ENCODE data around the gene FNIP1.
"Not testable (repeated sequence)": the region's sequence is repeated elsewhere in the genome, so short reads cannot be mapped to it uniquely, and the experiment has no call there.

The FNIP1 gene

DNA sequence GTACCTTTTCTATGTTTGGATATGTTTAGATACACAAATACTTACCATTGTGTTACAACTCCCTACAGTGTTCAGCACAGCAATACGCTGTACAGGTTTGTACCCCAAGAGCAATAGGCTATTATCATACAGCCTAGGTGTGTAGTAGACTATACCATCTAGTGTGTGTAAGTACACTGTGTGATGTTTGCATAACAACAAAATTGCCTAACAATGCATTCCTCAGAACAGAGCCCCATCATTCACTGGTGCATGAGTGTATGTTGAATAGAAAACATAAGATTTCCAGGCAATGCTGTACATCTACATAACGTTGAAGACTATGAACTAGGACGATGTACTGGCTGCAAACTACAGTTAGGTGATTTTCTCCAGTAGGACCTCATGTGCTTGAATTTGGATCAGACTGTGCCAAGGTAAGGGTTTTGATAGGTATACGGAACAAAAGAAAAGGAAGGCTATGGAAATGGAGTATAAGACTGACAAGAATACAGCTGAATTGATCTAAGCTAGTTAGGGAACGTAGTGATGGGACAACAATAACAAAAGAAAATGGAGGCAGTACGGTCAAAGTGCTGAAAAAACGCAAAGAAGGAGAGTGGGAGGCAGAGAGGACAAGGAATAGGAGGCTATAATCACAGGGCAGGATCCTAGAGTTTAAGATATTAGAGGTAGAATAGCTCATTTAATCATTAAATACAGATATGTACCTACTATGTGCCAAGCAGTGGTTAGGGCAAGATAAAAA lies 46.9 kb downstream of the FNIP1 start:
- no peak for DNase-seq

DNA sequence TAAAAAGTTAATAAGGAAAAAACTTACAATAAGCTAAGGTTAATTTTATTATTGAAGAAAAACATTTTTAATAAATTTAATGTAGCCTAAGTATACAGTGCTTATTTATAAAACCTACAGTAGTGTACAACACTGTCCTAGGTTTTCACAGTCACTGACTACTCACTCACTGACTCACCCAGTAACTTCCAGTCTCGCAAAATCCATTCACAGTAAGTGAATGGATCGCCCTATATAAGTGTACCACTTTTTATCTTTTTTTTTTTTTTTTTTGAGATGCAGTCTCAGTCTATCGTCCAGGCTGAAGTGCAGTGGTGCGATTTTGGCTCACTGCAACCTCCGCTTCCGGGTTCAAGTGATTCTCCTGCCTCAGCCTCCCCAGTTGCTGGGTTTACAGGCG lies 47.7 kb downstream of the FNIP1 start:
- DNase-seq: no peak

DNA sequence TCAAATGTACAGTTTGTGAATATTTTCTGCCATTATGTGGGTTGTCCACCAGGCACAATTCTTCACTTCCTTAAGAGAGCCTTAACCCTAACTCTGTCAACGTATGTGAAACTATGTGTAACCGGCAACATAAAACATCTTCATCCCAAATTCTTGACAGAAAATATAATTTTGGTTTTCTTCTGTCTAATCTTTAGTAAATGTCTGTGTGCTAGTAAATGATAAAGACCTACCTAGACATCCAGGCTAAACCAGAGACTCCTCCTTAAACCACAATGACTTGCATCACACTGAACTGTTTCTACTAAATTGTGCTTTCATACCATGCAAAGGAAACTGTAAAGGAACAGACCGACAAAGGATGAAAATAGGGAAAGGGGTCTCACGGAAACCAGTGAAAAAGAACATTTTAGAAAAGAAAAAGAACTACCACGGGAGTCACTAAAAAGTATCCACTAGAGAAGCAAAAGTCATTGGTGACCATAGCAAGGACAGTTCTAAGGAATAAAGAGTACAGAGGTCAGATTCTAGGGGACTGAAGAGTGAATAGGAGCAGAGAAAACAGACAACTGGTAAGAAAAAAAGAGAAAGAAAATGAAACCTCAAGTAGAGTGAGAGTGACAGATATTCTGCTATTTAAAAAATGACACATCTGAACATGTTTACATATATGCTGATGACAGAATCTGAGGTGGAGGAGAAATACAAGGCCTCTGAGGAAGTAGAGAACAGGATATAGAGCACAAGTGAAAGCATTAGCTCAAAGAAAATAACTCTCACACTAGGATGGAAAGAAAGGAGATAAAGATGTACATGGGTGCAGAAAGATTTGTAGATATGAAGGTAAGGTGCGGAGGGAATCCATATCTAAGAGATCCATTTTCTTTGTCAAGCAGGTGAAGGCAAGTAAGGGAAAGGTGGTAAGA lies 49.4 kb downstream of the FNIP1 start:
- DNase-seq: no peak

DNA sequence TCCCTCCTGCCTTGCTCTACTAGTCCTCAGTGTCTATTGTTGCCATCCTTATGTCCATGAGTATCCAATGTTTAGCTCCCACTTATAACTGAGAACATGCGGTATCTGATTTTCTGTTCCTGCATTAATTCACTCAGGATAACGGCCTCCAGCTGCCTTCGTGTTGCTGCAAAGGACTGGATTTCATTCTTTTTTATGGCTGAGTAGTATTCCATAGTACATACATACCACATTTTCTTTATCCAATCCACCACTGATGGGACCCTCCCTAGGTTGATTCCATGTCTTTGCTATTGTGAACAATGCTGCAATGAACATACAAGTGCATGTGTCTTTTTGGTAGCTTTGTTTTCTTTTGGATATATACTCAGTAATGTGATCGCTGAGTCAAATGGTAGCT lies 50.4 kb downstream of the FNIP1 start:
- no peak for DNase-seq

DNA sequence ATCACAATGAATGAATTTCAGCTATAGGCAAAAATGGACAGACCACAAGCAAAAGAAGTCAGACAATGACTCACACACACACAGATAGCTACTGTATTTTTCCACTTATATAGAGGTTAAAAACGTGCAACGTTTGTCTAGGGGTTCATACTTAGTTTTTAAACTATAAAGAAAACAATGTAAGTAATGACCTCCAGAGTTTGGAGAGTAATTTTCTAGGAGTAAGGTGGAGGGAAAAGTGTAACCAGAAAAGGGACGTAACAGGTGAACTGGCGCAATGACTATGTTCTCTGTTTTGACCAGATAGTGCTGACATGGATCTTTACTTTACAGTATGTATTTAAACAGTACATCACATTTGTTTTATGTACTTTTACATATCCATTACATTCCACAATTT lies 51.1 kb downstream of the FNIP1 start:
- no peak for DNase-seq

DNA sequence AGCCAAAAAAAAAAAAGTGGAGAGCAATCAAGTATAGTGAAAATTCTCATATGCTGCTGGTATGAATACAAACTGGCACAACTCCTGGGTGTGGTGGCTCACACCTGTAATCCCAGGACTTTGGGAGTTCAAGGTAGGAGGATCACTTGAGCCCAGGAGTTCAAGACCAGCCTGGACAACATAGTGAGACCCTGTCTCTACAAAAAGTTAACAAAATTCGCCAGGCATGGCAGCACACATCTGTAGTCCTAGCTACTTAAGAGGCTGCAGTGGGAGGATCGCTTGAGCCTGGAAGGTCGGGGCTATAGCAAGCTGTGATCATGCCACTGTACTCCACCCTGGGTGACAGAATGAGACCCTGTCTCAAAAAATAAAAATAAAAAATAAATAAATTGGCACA lies 51.7 kb downstream of the FNIP1 start:
- no peak for DNase-seq

DNA sequence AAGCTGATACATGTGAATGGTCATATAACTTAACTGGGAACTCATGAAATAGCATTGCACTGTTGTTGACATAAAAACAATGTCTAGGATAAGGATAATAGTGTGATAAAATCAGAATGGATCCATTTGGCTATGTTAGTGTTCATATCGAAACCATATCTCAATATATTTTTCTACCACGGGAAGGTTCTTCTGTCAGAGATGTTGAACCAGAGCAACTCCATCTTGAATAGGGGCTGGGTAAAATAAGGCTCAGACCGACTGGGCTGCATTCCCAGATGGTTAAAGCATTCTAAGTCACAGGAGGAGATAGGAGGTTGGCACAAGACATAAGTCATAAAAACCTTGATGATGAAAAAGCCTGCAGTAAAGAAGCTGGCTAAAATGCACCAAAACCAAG lies 56.3 kb downstream of the FNIP1 start:
- no peak for DNase-seq

DNA sequence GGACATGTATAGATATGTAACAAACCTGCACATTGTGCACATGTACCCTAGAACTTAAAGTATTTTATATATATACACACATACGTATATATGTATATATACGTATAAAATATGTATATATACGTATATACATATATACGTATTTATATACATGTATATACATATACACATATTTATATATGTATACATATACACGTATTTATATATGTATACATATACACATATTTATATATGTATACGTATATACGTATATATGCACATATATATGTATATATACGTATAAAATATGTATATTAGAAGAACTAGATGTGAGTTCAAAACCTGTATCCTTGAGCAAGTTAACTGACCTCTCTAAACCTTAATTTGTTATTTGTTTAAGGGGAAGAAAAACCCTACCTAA lies 61.4 kb downstream of the FNIP1 start:
- no peak for DNase-seq

DNA sequence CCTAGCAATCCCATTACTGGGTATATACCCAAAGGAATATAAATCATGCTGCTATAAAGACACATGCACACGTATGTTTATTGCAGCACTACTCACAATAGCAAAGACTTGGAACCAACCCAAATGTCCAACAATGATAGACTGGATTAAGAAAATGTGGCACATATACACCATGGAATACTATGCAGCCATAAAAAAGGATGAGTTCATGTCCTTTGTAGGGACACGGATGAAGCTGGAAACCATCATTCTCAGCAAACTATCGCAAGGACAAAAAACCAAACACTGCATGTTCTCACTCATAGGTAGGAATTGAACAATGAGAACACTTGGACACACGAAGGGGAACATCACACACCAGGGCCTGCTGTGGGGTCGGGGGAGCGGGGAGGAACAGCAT lies 61.9 kb downstream of the FNIP1 start:
- DNase-seq: not testable (repeated sequence)

DNA sequence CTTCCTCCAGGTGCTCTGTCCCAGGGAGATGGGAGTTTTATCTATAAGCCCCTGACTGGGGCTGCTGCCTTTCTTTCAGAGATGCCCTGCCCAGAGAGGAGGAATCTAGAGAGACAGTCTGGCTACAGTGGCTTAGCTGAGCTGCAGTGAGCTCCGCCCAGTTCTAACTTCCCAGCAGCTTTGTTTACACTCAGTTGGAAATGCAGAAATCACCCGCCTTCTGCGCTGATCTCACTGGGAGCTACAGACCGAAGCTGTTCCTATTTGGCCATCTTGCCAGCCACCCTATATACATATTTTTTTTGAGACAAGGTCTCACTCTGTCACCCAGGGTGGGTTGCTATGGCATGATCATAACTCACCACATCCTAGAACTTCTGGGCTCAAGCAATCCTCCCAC lies 67.5 kb downstream of the FNIP1 start:
- DNase-seq: not testable (repeated sequence)

DNA sequence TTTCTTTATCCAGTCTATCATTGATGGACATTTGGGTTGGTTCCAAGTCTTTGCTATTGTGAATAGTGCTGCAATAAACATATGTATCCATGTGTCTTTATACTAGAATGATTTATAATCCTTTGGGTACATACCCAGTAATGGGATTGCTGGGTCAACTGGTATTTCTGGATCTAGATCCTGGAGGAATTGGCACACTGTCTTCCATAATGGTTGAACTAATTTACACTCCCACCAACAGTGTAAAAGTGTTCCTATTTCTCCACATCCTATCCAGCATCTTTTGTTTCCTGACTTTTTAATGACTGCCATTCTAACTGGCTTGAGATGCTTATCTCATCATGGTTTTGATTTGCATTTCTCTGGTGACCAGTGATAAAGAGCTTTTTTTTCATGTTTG lies 72.7 kb downstream of the FNIP1 start:
- DNase-seq: not testable (repeated sequence)

DNA sequence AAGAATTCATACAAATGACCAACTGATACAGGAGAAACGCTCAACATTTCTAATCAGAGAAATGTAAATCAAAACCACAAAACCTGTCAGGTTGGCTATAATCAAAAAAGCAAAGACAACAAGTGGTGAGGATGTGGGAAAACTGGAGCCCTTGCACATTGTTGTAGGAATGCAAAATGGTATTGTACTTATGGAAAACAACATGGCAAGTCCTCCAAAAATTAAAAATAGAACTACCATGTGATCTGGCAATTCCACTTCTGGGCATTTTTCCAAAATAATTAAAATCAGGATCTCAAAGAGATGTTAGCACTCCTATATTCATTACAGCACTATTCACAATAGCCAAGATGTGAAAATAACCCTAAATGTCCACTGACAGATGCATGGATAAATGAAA lies 76.1 kb downstream of the FNIP1 start:
- no peak for DNase-seq

DNA sequence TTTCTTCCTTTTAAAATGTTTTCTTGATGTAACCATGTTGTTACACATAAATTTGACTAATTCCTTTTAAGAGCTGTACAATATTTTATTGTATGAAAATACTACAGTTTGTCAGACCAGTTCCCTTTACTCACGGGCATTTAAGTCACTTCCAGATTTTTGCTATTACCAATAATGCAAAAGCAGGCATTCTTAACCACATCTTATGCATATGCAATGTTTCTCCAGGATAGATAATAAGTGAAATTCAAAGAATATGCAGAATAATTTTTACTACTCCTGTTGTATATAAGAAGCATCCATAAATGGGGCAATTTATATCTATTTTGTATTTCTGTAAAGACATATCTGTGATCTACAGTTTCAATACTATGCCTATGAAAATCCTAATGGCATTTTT lies 77.3 kb downstream of the FNIP1 start:
- no peak for DNase-seq

DNA sequence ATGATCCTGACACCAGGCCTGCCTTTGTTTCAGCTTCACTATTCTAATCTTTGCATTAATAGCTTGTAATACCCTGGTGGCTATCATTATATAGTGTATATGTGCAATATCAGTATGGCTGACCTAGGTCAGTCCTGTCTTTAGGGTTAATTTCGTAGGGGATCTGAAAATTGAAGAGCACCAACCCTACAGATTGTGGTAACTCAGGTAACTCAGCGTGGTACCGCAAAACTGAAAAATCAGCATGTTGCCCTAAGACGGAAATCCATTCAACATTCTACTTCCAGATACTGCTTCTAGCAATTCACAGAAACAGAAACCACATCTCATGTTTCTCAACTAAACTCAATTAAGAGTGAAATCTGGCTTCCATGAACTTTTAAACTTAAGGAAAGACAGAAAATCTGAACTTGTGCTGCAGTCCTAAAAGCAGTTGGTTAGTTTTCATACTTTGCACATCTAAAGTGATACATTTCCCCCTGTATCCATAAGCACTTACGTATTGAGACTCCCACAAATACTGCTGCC lies 78.3 kb downstream of the FNIP1 start:
- DNase-seq: no peak

DNA sequence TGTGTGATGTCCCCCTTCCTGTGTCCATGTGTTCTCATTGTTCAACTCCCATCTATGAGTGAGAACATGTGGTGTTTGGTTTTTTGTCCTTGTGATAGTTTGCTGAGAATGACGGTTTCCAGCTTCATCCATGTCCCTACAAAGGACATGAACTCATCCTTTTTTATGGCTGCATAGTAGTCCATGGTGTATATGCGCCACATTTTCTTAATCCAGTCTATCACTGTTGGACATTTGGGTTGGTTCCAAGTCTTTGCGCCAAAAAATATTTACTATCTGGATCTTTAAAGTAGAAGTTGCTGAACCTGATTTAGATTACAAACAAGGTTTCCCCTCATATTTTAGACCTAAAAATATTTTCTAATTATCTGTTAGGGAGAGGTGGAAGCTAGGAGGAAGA lies 79.7 kb downstream of the FNIP1 start:
- DNase-seq: not testable (repeated sequence)

DNA sequence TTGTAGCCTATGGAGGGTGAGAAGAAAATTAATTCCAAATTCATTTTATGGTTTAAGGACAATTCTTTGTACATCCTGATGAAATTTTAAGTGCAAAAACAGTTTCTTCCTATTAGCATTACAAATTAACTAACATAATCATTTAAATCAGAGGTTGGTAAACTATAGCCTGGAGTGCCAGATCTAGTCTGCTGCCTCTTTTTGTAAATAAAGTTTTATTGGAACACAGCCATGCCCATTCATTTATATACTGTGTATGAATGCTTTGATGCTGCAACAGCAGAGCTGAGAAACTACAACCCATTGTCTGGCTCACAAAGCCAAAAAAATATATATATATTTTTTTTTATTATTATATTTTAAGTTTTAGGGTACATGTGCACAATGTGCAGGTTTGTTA lies 80.2 kb downstream of the FNIP1 start:
- DNase-seq: no peak

DNA sequence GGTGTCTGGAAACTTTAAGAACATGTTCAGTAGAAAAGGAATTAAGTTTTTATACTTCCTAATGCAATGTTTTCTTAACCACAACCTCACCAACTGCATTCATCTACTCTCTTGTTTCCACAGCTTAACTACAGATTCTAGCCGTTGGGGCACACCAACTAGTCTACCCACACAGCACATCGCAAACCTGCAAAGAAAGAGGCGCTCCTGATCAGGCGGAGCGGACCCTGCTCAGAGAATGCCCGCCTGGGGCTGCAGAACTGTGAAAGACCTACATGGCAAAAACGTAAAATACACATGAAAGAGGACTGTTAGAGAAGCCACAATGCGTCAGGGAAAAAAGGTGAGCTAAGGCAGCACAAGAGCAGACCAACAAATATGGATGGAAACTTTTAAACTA lies 86.4 kb downstream of the FNIP1 start:
- DNase-seq: no peak

DNA sequence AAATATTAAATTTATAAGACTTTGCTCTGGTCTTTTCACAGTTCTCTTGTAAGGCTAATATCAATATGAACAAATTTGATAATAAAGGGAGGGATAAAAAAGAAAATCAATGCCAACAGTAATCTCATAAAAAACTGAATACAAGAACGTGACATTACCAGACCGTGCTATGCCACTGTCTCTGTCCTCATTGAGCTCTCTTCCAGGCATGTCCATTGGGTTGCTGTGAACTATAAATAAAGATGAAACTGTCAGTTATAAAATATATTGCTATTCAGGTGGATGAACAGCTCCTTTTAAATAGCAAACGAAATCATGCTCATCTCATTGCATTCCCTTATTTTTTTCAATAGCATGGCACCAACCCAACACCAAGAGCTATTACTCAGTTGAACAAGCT lies 87.8 kb downstream of the FNIP1 start:
- no peak for DNase-seq

DNA sequence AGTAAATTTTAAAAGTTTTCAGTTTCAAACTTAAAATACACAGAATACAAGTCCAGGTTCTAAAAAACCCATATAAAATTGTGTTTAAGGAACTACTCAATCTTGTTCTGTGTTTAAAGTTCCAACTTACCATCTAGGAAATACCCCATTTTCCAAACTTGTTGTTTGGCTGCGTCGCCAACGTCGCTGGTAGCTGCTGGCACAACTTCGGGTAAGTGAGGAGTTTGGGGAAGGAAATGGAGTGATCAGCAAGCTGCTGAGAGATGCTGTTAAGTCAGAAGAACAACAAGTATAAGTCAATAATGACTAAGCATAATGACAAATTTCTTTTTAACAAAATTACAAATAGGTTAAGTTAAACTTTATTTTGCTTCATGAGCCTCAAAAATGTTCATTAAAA lies 90.5 kb downstream of the FNIP1 start:
- no peak for DNase-seq

DNA sequence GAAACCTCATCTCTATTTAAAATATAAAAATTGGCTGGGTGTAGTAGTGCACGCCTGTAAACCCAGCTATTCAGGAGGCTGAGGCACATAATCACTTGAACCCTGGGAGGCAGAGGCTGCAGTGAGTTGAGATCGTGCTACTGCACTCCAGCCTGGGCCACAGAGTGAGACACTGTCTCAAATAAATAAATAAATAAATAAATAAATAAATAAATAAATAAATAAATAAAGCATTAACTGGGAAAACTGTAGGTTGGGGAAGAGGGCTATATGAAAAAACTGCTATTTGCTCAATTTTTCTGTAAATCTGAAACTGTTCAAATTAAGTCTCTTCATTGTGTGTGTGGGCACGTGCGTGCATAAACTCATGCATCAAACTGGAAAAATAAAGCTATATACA lies 101.9 kb downstream of the FNIP1 start:
- no peak for DNase-seq

DNA sequence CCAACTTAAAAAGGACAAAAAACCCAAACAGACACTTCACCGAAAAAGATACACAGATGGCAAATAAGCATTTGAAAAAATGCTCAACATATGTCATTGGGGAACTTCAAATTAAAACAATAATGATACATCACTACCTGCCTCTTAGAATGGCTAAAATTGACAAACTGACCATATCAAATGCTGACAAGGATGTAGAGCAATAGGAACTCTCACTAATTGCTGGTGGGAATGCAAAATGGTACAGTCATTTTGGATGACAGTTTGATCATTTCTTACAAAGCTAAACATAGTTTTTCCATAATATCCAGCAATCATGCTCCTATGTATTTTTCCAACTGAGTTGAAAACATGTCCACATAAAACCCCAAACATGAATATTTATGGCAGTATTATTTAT lies 102.9 kb downstream of the FNIP1 start:
- no peak for DNase-seq

DNA sequence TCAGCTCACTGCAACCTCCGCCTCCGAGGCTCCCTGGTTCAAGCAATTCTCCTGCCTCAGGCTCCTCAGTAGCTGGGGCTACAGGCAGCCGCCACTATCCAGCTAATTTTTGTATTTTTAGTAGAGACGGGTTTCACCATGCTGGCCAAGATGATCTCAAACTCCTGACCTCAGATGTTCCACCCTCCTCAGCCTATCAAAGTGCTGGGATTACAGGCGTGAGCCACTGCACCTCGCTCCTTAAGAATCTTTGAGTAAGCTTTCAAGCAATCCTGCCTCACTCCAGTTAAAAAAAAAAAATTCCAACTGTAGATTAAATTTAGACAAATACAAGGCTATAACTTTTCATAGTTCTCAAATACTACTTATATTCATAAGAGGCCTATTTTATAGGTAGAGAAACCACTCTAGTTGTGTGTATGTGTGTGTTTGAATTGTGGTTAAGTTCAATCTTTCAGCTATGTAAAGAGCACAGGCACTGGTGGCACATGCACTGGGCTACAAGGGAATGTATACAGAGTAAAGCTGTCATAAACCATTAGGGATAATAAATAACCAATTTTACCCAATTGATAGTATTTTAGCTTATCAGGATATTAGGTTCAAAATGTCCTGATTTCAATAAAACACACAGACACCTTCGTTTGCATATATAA lies 111.2 kb downstream of the FNIP1 start:
- no peak for DNase-seq

DNA sequence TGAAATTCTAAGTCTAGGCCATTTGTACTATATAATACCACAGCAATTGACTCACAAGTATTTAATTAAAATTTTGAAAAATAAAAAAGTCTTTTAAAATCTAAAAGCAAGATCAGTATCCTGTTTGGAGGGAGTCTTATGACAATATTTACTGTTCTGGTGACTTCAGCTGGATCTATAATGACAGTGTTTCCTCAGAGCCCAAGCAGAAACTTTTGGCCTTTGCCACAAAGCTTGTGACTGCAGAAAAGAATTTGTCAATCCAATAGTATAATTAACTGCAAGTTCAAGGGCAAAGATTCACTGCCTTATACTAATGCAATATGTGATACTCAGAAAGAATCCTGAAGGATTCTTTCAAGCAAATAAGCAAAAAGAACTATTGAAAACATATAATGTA lies 112.2 kb downstream of the FNIP1 start:
- DNase-seq: no peak

DNA sequence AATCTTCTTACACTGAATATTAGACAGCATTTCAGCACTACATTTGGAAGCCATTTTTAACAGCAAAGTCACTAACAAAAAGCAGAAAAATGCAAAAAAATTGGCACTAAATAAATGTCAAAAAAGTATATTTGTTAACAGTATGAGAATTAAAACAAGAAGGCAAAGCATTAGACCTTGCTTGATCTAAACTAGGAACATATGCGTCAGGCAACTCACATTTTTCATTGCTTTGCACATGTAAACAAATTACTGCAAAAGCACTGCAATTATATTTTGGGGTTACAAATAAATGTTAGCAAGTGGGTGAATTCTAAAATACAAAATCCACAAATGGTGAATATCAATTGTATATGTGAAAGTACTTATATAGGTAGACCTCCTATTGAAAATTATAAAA lies 112.8 kb downstream of the FNIP1 start:
- DNase-seq: no peak

All from NCI-H82 (cell line).